Measurements from ENCODE around the gene CEP131.

- TF ChIP-seq POLR2A (IDR thresholded peaks at IDR 0.05) (no peak), CTCF (IDR thresholded peaks at IDR 0.05) (no peak)
These were observed 29.1 kb downstream of the CEP131 start for GRCh38 chr17:81193470-81194224.
